A673 (cell line): ENCODE results near the gene GNG12.

Experiments used
- CTCF ChIP-seq: fragments of 300-800, 200-600 bp; sonication (generic); conservative IDR thresholded peaks from 2 replicates; pipeline ENCODE4 v1.5.1; 2017; ENCODE audit warnings: low read depth, mild to moderate bottlenecking, antibody characterized with exemption, low read length, moderate library complexity, mixed read lengths
- EZH2 ChIP-seq: fragments of 200-600 bp; sonication (generic); IDR thresholded peaks from 2 replicates; pipeline ENCODE4 v1.6.1; 2017; ENCODE audit warnings: borderline replicate concordance, low read depth, mild to moderate bottlenecking, mixed read lengths, antibody characterized with exemption, low read length; ENCODE audit not compliant: poor library complexity, severe bottlenecking

GRCh38 chr1:67732750-67733151 is 100.5 kb downstream of the GNG12 start:
- TF ChIP-seq CTCF (no peak), EZH2 (no peak)
